SH-SY5Y (cell line): Measurements from ENCODE around the gene TGM4.

ENCODE experiments used
- GATA2 ChIP-seq: IDR thresholded peaks from 2 replicates; pipeline ENCODE4 v1.6.1; 2011; ENCODE audit warnings: mild to moderate bottlenecking, low read depth, low read length
- GATA3 ChIP-seq: IDR thresholded peaks from 2 replicates; pipeline ENCODE4 v1.6.1; 2011; ENCODE audit warnings: low read depth, mild to moderate bottlenecking, low read length, moderate library complexity

Gene TGM4

GRCh38 chr3:44918087-44918486, 43.7 kb downstream of the TGM4 start:
- no peak for TF ChIP-seq GATA2
- no peak for TF ChIP-seq GATA3

GRCh38 chr3:44918581-44918980, 44.2 kb downstream of the TGM4 start:
- TF ChIP-seq GATA3 (no peak), GATA2 (no peak)

- TF ChIP-seq GATA2, result no peak
- TF ChIP-seq GATA3, result no peak
Observed at GRCh38 chr3:44920081-44920480, 45.7 kb downstream of the TGM4 start.

DNA sequence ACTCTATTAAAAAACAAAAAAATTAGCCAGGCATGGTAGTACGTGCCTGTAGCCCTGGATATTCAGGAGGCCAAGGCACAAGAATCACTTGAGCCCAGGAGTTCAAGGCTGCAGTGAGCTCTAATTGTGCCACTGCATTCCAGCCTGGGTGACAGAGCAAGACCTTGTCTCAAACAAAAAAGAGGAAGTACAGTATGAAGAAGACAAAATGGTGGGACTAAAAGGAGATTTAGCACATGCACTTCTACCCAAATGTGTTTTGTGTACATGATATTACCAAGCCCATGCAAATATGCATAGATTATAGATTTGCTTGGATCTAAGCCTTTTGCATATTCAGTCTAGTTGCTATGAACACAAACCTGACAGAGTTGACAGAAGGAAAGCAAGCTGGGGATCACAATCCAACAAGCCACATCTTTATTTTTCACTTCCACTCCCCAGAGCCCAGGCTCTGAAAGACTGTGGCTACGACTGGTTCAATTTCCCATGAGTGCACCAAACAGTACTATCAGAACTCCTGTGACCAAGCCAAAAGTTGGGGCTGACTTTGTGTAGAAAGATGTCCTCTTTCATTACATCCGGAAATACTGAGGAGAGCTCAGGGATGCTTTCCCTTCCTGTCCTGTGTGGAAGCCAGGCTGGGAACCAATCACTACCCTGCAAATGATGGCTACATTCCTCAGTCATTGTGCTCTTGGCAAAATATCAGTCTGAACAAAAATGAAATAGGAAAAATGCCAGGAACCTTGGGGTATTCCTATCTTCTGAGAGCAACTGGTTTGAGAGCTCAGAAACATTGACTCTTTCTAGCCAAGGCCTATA, 49.4 kb downstream of the TGM4 start:
- TF ChIP-seq GATA2, result no peak
- TF ChIP-seq GATA3, result no peak

DNA sequence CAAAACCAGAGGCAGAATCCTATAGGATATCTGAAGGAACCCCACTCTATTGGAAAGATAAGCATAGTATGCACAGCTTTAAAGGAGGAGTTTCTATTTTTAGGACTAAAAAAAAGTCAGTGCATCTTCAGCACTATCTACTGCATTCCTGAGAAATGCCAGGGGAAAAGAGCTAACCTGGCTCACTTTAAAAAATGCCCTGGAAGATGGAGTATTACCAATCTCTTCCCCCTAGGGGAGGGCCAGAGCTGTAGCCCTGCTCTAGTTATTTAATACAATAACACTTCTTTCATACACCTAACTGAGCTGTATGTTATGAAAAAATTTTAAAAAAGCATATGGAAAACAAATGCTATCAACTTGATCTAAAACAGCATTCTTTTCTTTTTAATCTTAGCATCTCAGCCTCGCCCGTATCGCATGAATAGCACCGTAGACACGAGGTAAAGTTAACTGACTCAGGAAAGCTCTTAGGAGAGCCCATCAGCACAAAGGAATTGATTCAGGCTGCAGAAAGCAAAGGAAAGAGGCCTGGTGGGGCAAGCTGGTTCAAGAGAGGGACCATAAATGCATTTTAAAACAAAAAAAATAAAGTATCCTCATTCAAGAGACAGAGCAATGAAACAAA, 50.2 kb downstream of the TGM4 start:
- TF ChIP-seq GATA3 (no peak), GATA2 (no peak)

DNA sequence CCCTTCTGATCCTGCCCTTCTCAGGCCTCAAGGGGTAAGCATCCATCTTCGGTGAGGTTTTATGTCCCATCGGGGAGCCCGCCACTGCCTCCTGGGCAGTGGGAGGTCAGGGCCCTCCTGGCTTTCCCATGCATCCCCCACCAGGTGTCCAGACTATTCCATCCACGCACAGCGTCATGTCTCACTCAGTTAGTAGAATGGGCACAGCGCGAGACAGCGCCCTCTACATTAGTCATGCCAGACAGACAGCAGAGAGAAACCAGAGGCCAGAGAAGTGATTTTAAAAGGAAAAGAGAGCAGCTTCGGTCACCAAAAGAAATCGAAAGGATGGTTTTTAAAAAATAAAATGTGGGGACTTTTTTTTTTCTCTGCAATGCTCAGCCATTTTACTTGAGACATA, 51.8 kb downstream of the TGM4 start:
- TF ChIP-seq GATA3, result no peak
- TF ChIP-seq GATA2, result no peak

DNA sequence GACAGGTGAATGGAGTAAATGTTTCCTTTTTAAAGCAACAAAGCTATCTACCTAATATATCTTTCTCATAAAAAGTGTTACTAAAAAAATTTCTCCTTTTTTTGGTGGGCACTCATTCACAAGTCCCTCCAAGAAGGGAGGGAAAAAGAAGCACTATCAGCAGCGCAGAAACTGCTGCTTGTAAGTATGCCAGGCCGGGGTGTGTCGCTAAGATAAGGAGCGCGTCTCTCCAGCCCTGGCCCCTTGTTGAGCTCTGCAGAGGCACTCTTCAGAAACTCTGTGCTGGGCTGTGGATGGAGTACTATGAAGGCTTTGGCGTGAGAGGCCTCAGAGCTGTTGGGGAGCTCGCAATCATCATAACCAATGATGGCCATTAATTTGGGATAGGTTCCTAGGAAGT, 52.5 kb downstream of the TGM4 start:
- TF ChIP-seq GATA3 (no peak), GATA2 (no peak)

GRCh38 chr3:44927371-44927770, 53.0 kb downstream of the TGM4 start:
- no peak for TF ChIP-seq GATA3
- no peak for TF ChIP-seq GATA2

GRCh38 chr3:44929782-44930181, 55.4 kb downstream of the TGM4 start:
- no peak for TF ChIP-seq GATA3

DNA sequence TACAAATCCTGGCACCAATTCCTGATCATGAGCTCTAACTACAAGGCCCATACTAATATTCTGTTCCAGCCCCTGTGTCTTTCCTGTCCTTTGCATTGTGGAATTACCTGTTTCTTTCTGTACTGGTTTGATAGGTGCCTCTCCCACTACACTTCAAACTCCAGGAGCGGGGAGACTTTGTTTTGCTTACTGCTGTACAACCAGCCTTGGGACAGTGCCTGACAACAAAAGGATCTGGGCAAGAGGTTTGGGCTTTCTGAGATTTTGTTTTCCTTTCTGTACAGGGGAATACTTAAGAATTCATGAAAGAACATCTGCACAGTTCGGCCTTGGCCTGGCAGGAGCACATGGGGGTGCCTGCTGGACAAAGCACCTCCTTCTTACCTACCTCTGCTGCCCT, 56.5 kb downstream of the TGM4 start:
- TF ChIP-seq GATA2, result no peak
- TF ChIP-seq GATA3, result no peak

DNA sequence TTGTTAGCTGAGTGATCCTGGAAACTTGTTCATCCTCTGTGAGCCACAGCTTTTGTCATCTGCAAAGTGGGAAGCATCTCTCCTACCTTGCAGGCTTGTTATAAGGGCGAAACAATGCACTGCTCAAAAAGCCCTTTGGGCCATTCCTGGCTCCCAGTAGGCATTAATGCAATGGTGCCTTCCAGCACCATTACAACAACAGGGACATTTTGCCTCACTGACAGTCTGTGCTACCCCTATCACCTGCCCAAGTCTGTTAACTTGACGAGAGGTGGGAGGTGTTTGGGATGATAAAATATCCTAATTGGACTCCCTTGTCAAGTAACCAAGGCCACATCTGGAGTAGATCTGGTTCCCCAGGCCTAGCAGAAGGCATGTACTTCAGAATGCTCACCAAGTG, 57.4 kb downstream of the TGM4 start:
- TF ChIP-seq GATA2, result no peak
- TF ChIP-seq GATA3, result no peak

DNA sequence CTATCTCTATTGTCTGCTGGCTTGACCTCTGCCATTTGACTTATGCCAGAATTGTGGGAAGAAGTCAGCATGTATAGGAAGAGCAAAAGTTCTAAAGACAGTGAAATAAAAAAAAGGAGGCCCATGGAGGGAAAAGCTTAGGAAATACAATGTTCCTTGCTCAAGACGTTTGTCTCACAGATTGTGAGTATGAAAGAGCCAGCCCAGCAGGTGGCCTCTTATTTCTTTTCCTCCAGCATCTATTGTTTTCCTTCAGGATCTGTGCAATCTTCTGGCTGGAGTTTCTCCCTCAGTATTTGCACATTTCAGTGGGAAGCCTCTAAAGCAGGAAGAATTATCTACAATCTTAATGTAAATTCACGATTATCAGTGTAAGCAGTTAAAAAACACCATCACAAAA, 57.9 kb downstream of the TGM4 start:
- TF ChIP-seq GATA3 (no peak), GATA2 (no peak)

DNA sequence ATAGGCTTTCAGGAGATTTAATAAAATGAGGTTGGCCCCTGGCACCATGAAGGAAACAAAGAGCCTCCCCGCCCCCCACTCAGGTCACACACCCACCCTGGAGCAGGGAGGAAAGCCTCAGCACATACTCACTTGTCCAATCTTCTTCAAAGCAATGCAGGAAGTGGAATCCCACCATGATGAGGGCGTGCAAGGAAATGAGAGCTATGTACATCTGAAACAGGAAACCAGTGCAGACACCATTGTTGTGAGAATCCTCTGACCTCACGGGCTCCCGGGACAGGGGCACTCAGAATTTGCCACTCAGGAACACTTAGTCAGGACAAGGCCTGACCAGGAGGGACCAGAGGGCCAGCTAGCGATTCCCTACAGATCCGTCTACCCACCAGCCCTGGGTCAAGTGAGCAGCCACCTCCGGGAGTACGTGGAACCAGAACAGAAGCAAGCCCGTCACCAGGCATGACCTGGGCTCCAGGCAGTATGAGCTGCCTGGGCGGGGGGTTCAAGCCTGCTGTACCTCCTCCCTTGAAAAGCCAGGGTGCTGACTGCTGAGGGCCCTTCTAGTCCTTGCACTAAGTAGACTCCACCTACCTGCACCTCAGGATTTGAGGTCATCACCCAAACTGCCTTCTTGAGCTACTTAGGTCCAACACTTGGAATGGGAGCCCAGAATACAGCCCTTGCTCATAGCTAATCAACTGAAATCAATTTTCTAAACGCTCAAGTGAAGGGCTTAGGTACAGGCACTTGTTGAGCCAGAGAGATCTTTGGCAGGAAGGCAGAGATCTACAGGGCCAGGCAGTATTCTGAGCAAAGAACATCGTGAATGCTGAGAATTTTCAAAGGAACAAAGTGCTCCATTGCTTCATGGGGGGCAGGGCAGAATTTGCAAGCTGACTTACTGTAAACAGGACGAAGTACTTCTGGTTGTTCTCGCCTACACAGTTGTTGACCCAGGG, 58.9 kb downstream of the TGM4 start:
- TF ChIP-seq GATA3, result no peak
- TF ChIP-seq GATA2, result no peak

DNA sequence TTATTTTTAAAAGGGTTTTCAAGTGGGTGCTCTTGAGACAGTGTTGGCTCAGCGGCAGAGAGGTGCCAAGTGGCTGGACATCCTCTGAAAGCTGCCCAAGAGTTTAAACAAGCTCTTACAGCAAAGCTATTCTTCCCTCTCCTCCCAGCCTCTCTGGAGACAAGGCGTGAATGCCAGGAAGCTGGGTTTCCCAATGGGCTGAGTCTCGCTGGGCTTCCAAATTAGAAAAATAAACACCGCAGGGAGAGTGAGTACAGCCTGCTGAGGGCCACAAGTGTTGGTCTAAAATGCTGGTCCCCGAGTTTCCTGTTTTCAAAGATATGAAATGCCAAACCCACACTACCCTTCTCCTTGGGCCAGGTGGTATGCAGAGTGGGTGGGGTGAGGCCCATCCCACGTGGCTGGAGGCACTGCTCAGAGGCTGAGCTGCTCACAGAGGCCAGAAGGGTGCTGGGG, 65.2 kb downstream of the TGM4 start:
- TF ChIP-seq GATA2 (no peak), GATA3 (no peak)

- TF ChIP-seq GATA2, result no peak
- no peak for TF ChIP-seq GATA3
Observed at GRCh38 chr3:44942202-44942921, 68.0 kb downstream of the TGM4 start.

DNA sequence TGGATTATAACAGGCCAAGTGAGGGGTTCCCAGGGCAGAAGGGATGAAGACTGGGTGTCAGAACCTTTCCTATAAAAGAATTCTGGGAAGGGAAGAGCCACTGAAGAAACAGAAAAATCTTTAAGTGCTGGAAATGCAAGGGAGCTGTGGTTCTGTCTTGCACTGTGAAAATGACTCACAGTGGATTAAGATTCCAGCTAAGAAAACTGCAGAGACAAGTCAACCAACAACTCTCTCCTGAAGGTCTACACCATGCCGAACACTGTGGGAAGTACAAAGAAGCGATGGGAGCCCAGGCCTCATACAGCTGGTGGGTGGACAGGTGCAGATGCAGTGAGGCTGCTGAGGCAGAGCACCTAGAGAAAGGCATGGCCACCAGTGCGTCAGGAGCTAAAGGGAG, 73.8 kb downstream of the TGM4 start:
- TF ChIP-seq GATA2 (no peak), GATA3 (no peak)
